ENCODE measurements around the gene FAM53B. TPM values are rescaled to one million over a fixed set of nuclear protein-coding genes. Genes with fewer than 3 reads are reported as not detected.
"Not testable (repeated sequence)": the region's sequence is repeated elsewhere in the genome, so short reads cannot be mapped to it uniquely, and the experiment has no call there.

The FAM53B gene
- total RNA-seq, 1 donor from 2014 or later: 39.8 TPM

GRCh38 chr10:124588736-124589490, 155.3 kb downstream of the FAM53B start:
- Mint-ChIP-seq H3K27me3 (no peaks in the 10 kb centered on the region), H3K9me3 (ENCODE audit: low read depth) (peaks cover 4% of the 10 kb centered on the region), H3K4me1 (ENCODE audit: low read depth) (peaks cover 3% of the 10 kb centered on the region), H3K4me3 (ENCODE audit: low read depth) (no peak overlapping the region), H3K36me3 (ENCODE audit: insufficient read depth) (no peaks in the 10 kb centered on the region), H3K27ac (peak overlapping the region; percentile 11)
- no peak for TF ChIP-seq CTCF (IDR thresholded peaks at IDR 0.05; ENCODE audit: unreplicated experiment)
- DNase-seq (ENCODE audit: low spot score, unreplicated experiment): no peak

- H3K27me3 Mint-ChIP-seq; H3K4me1 Mint-ChIP-seq (ENCODE audit: low read depth); H3K9me3 Mint-ChIP-seq (ENCODE audit: low read depth); H3K36me3 Mint-ChIP-seq (ENCODE audit: insufficient read depth); DNase-seq (ENCODE audit: low spot score, unreplicated experiment); H3K4me3 Mint-ChIP-seq (ENCODE audit: low read depth): not testable (repeated sequence)
- H3K27ac Mint-ChIP-seq: peak overlapping the region; percentile 16
Observed at GRCh38 chr10:124588341-124588735, 155.8 kb downstream of the FAM53B start.

GRCh38 chr10:124587811-124588211, 156.4 kb downstream of the FAM53B start:
- no peak for TF ChIP-seq CTCF (IDR thresholded peaks at IDR 0.05; ENCODE audit: unreplicated experiment)
- no peak overlapping the region for H3K27ac Mint-ChIP-seq
- peaks cover 11% of the 10 kb centered on the region for H3K9me3 Mint-ChIP-seq (ENCODE audit: low read depth)
- no peaks in the 10 kb centered on the region for H3K27me3 Mint-ChIP-seq
- no peaks in the 10 kb centered on the region for H3K36me3 Mint-ChIP-seq (ENCODE audit: insufficient read depth)
- H3K4me3 Mint-ChIP-seq (ENCODE audit: low read depth): no peak overlapping the region
- DNase-seq (ENCODE audit: low spot score, unreplicated experiment): no peak
- peaks cover 3% of the 10 kb centered on the region for H3K4me1 Mint-ChIP-seq (ENCODE audit: low read depth)

GRCh38 chr10:124586142-124586541, 158.0 kb downstream of the FAM53B start:
- no peaks in the 10 kb centered on the region for H3K36me3 Mint-ChIP-seq (ENCODE audit: insufficient read depth)
- H3K9me3 Mint-ChIP-seq (ENCODE audit: low read depth): peaks cover 11% of the 10 kb centered on the region
- no peaks in the 10 kb centered on the region for H3K27me3 Mint-ChIP-seq
- no peak for DNase-seq (ENCODE audit: low spot score, unreplicated experiment)
- peak overlapping the region; percentile 14 for H3K27ac Mint-ChIP-seq
- H3K4me1 Mint-ChIP-seq (ENCODE audit: low read depth): peaks cover 3% of the 10 kb centered on the region
- no peak overlapping the region for H3K4me3 Mint-ChIP-seq (ENCODE audit: low read depth)
- no peak for TF ChIP-seq CTCF (IDR thresholded peaks at IDR 0.05; ENCODE audit: unreplicated experiment)

- Mint-ChIP-seq H3K36me3 (ENCODE audit: insufficient read depth) (peaks cover 2% of the 10 kb centered on the region), H3K9me3 (ENCODE audit: low read depth) (peaks cover 19% of the 10 kb centered on the region), H3K4me1 (ENCODE audit: low read depth) (no peaks in the 10 kb centered on the region), H3K27ac (no peak overlapping the region), H3K4me3 (ENCODE audit: low read depth) (no peak overlapping the region), H3K27me3 (no peaks in the 10 kb centered on the region)
- DNase-seq (ENCODE audit: low spot score, unreplicated experiment): no peak
- no peak for TF ChIP-seq CTCF (IDR thresholded peaks at IDR 0.05; ENCODE audit: unreplicated experiment)
Observed at GRCh38 chr10:124579011-124579399, 165.2 kb downstream of the FAM53B start.

Data from progenitor cell of endocrine pancreas (in vitro differentiated cells).